Endothelial cell of umbilical vein (primary cell): ENCODE measurements around the gene CD164L2. TPM values are rescaled to one million over a fixed set of nuclear protein-coding genes. Genes with fewer than 3 reads are reported as not detected.

Experiments
- BruUV-seq: library from RNA; stranded (reverse); fragments of 400-500 nt; replicated peaks from 2 replicates; lab custom pipeline; 2021; lab: Mats Ljungman, UMichigan
- CTCF ChIA-PET: fragments of 300-600, 350-600 bp; sonication (Branson Sonifier 250); formaldehyde crosslinking; loops from one replicate; lab custom pipeline; 2021; ENCODE audit warnings: antibody characterized with exemption, inconsistent platforms; lab: Charles Lee
- POLR2A ChIA-PET: fragments of 300-600, 350-600 bp; sonication (Branson Sonifier 250); formaldehyde crosslinking; loops from one replicate; lab custom pipeline; 2021; ENCODE audit warnings: antibody characterized with exemption, inconsistent platforms; lab: Charles Lee
- DNase-seq: peaks from one replicate; pipeline ENCODE4 v3.0.0-alpha.2; 2011; ENCODE audit warnings: low read depth, low spot score
- FAIRE-seq: peaks from 2 replicates; lab custom pipeline; 2011; peaks lifted over from hg19 to GRCh38; lab: Jason Lieb, UNC
- H2AFZ ChIP-seq: 2 replicates; pipeline ENCODE4 v1.6.0; 2012; ENCODE audit warnings: low read depth, low read length, control low read depth, inconsistent platforms
- H3K27ac ChIP-seq: 2 replicates; pipeline ENCODE4 v1.5.1; 2011; ENCODE audit warnings: low read depth, mild to moderate bottlenecking, control low read depth, low read length, moderate library complexity; ENCODE audit not compliant: insufficient read depth
- H3K27me3 ChIP-seq, 2 experiments: 2 replicates each; pipeline versions ENCODE4 v1.6.0 to v1.6.1; 2011; ENCODE audit warnings: low read length in 2 of 2, mixed read lengths in 1 of 2; ENCODE audit not compliant: control insufficient read depth in 2 of 2, insufficient read depth in 2 of 2
- H3K36me3 ChIP-seq, 2 experiments: 2 replicates in 1 of 2; 3 replicates in 1 of 2; pipeline ENCODE4 v1.5.1; 2011; ENCODE audit warnings: low read length in 2 of 2, mild to moderate bottlenecking in 1 of 2, moderate library complexity in 1 of 2; ENCODE audit not compliant: control insufficient read depth in 2 of 2, insufficient read depth in 2 of 2; ENCODE audit errors: extremely low read depth in 1 of 2
- H3K4me1 ChIP-seq: 3 replicates; pipeline ENCODE4 v1.5.1; 2011; ENCODE audit warnings: mild to moderate bottlenecking, low read length; ENCODE audit not compliant: control insufficient read depth, insufficient read depth; ENCODE audit errors: extremely low read depth
- H3K4me2 ChIP-seq: 2 replicates; pipeline ENCODE4 v1.6.1; 2011; ENCODE audit warnings: low read length, control low read depth, mixed read lengths; ENCODE audit not compliant: insufficient read depth
- H3K4me3 ChIP-seq, 3 experiments: fragments of 200-600 bp in 1 of 3; sonication (generic), shearing (Covaris generic) in 1 of 3; replicated peaks in 1 of 3; 2 replicates each; pipeline ENCODE4 v1.5.1; 2011 to 2016; ENCODE audit warnings: control low read depth in 3 of 3, low read length in 3 of 3, mild to moderate bottlenecking in 2 of 3, inconsistent platforms in 1 of 3, low read depth in 1 of 3, moderate library complexity in 1 of 3; ENCODE audit not compliant: insufficient read depth in 1 of 3
- H3K79me2 ChIP-seq: 2 replicates; pipeline ENCODE4 v1.6.0; 2012; ENCODE audit warnings: low read length, inconsistent platforms; ENCODE audit not compliant: control insufficient read depth, insufficient read depth
- H3K9ac ChIP-seq: replicated peaks from 2 replicates; pipeline ENCODE3; 2011; ENCODE audit warnings: low read length, control low read depth; ENCODE audit not compliant: insufficient read depth; ENCODE audit errors: extremely low read depth
- H3K9me1 ChIP-seq: replicated peaks from 3 replicates; pipeline ENCODE4 v1.6.0; 2011; ENCODE audit warnings: mild to moderate bottlenecking, low read length; ENCODE audit not compliant: control insufficient read depth, insufficient read depth; ENCODE audit errors: extremely low read depth
- H3K9me3 ChIP-seq: replicated peaks from 2 replicates; pipeline ENCODE4 v1.5.1; 2012; ENCODE audit warnings: low read length, inconsistent platforms; ENCODE audit not compliant: control insufficient read depth, insufficient read depth
- H4K20me1 ChIP-seq: replicated peaks from 2 replicates; pipeline ENCODE3; 2011; ENCODE audit warnings: mild to moderate bottlenecking, low read length; ENCODE audit not compliant: control insufficient read depth, insufficient read depth; ENCODE audit errors: extremely low read depth
- EZH2 ChIP-seq: IDR thresholded peaks from 2 replicates; pipeline ENCODE4 v1.6.1; 2012; ENCODE audit warnings: borderline replicate concordance, low read depth, mild to moderate bottlenecking, moderate library complexity, low read length, inconsistent platforms; ENCODE audit not compliant: severe bottlenecking
- FOS ChIP-seq: IDR thresholded peaks from 2 replicates; pipeline ENCODE4 v1.6.1; 2011; ENCODE audit warnings: mild to moderate bottlenecking, low read length, moderate library complexity, borderline replicate concordance; ENCODE audit not compliant: insufficient read depth
- GATA2 ChIP-seq: IDR thresholded peaks from 2 replicates; pipeline ENCODE4 v1.7.0; 2011; ENCODE audit warnings: low read depth, mild to moderate bottlenecking, moderate library complexity, mixed read lengths, low read length; ENCODE audit not compliant: insufficient read length, insufficient read depth
- JUN ChIP-seq: IDR thresholded peaks from 2 replicates; pipeline ENCODE4 v1.6.1; 2011; ENCODE audit warnings: borderline replicate concordance, low read depth; ENCODE audit not compliant: insufficient read length, insufficient read depth
- MAX ChIP-seq: IDR thresholded peaks from 2 replicates; pipeline ENCODE4 v1.6.1; 2011; ENCODE audit not compliant: insufficient read depth, insufficient read length
- MYC ChIP-seq: IDR thresholded peaks from one replicate; pipeline ENCODE4 v1.6.1; 2011; ENCODE audit warnings: mild to moderate bottlenecking, low read depth, low read length
- POLR2A ChIP-seq: IDR thresholded peaks from 2 replicates; pipeline ENCODE4 v1.6.1; 2012; ENCODE audit warnings: low read depth, mild to moderate bottlenecking, control low read depth, low read length
- POLR2AphosphoS5 ChIP-seq: IDR thresholded peaks from 2 replicates; pipeline ENCODE4 v1.6.1; 2012; ENCODE audit warnings: low read depth, mild to moderate bottlenecking, control low read depth, low read length, moderate library complexity; ENCODE audit not compliant: insufficient read depth
- dilution Hi-C: fragments of 300-500 bp; cut with MboI; formaldehyde crosslinking; loops from one replicate; pipeline ENCODE4 v1.15.0; 2019; ENCODE audit warnings: low sequenced_read_pairs; ENCODE audit not compliant: extremely low pct_ligation_motif_present
- intact Hi-C: fragments of 100-400 bp; cut with micrococcal nuclease; formaldehyde crosslinking; loops from one replicate; pipeline ENCODE4 v1.10.0; 2022
- polyA plus RNA-seq, 4 experiments: library from polyadenylated mRNA; depleted of rRNA in 3 of 4; stranded (reverse) in 3 of 4; unstranded in 1 of 4; fragments of >200 nt; gene quantifications; 2 replicates each; pipeline versions ENCODE4 v1.2.1 to v1.2.3, GENCODE V29; 2011 to 2012; ENCODE audit warnings: missing spikeins in 1 of 4
- total RNA-seq: library from RNA; stranded (reverse); gene quantifications from 2 replicates; pipeline ENCODE4 v1.2.3, GENCODE V29; 2021
- TF ChIP-seq, protein P1 (sequence below), 2 donors: IDR thresholded peaks; 1 replicate in 1 of 2; 2 replicates in 1 of 2; pipeline ENCODE4 v1.5.1; 2011; ENCODE audit warnings: low read length in 2 of 2, mild to moderate bottlenecking in 2 of 2, moderate library complexity in 2 of 2, control low read depth in 1 of 2, inconsistent platforms in 1 of 2, low read depth in 1 of 2; ENCODE audit not compliant: insufficient read depth in 1 of 2; ENCODE audit errors: extremely low read depth in 1 of 2

CD164L2 gene
- total and polyA plus RNA-seq, 2 donors (not counting 3 experiments of a cell fraction or from before 2014, with no cell fraction given) = not detected

GRCh38 chr1:27333717-27334279 is 49.3 kb downstream of the CD164L2 start:
- Histone ChIP-seq H3K4me3 (no peak overlapping the region), H3K36me3 (peaks cover 5 to 48% of the 10 kb centered on the region in 2 experiments), H3K4me2 (no peak overlapping the region), H3K79me2 (peaks cover 7% of the 10 kb centered on the region), H3K9ac (no peak overlapping the region), H3K4me1 (no peaks in the 10 kb centered on the region), H3K9me3 (no peaks in the 10 kb centered on the region), H3K27ac (no peak overlapping the region), H4K20me1 (peaks cover under 1% of the 10 kb centered on the region), H3K27me3 (no peaks in the 10 kb centered on the region), H3K9me1 (no peaks in the 10 kb centered on the region), H2AFZ (no peak overlapping the region)
- intact Hi-C loops = no loop called here
- ChIA-PET CTCF (interaction anchor here (0.9 to 2.5 kb wide), 8 partner anchors 10 to 272 kb away, joined by 4 to 57 read pairs (median 11); partner anchors contain the start of gene MAP3K6), POLR2A (no interaction called here)
- DNase-seq (no peak), FAIRE-seq (no peak)
- BruUV-seq = no TSS peak
- dilution Hi-C loops = no loop called here
- no peak for TF ChIP-seq MYC
- TF ChIP-seq, protein P1, sequence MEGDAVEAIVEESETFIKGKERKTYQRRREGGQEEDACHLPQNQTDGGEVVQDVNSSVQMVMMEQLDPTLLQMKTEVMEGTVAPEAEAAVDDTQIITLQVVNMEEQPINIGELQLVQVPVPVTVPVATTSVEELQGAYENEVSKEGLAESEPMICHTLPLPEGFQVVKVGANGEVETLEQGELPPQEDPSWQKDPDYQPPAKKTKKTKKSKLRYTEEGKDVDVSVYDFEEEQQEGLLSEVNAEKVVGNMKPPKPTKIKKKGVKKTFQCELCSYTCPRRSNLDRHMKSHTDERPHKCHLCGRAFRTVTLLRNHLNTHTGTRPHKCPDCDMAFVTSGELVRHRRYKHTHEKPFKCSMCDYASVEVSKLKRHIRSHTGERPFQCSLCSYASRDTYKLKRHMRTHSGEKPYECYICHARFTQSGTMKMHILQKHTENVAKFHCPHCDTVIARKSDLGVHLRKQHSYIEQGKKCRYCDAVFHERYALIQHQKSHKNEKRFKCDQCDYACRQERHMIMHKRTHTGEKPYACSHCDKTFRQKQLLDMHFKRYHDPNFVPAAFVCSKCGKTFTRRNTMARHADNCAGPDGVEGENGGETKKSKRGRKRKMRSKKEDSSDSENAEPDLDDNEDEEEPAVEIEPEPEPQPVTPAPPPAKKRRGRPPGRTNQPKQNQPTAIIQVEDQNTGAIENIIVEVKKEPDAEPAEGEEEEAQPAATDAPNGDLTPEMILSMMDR (IDR thresholded peaks at IDR 0.05; ENCODE audit: extremely low read depth in 1 of 2, insufficient read depth in 1 of 2, low read depth in 1 of 2, low read length in 2 of 2) = no peak
- TF ChIP-seq GATA2 = no peak
- TF ChIP-seq POLR2AphosphoS5 = no peak
- no peak for TF ChIP-seq FOS
- TF ChIP-seq JUN = no peak
- TF ChIP-seq POLR2A = no peak
- TF ChIP-seq EZH2 = no peak
- TF ChIP-seq MAX = no peak
